ENCODE data around the gene LIPH. TPM values are rescaled to one million over a fixed set of nuclear protein-coding genes. Genes with fewer than 3 reads are reported as not detected.

Gene LIPH
- total and polyA plus RNA-seq, 10 of the 15 experiments (the other 5 are each of a cell fraction or from before 2014, with no cell fraction given) = 2.2 to 11.1 (median 5.4) TPM

GRCh38 chr3:185486394-185486793, 66.0 kb downstream of the LIPH start (continued):
- TF ChIP-seq CEBPZ (IDR thresholded peaks at IDR 0.05; ENCODE audit: low read depth, low read length) (no peak), ASH2L (IDR thresholded peaks at IDR 0.05; ENCODE audit: borderline replicate concordance, low read depth) (no peak), EZH2 (IDR thresholded peaks at IDR 0.05; ENCODE audit: borderline replicate concordance, control insufficient read depth, low read depth, low read length) (no peak), IKZF2 (IDR thresholded peaks at IDR 0.05) (no peak), SMARCA5 (IDR thresholded peaks at IDR 0.05) (no peak), RELA (IDR thresholded peaks at IDR 0.05; ENCODE audit: borderline replicate concordance, partially characterized antibody) (no peak), TCF12 (IDR thresholded peaks at IDR 0.05; ENCODE audit: low read depth, low read length) (no peak), CHD4 (IDR thresholded peaks at IDR 0.05) (no peak)

- ChIA-PET CTCF (no interaction called here), POLR2A (interaction anchor here (0.5 kb wide), 1 partner anchor 89 kb away, joined by 3 read pairs; no protein-coding TSS in a partner anchor), SMC1A (ENCODE audit: uncharacterized antibody, unreplicated experiment) (no interaction called here), RAD21 (ENCODE audit: unreplicated experiment) (no interaction called here)
- in situ Hi-C loops (cut with MboI) = no loop called here
- Histone ChIP-seq H4K20me1 (ENCODE audit: control insufficient read depth, insufficient read depth) (no peaks in the 10 kb centered on the region), H3K27ac (ENCODE audit: control insufficient read depth, insufficient read depth) (no peak overlapping the region), H2AFZ (ENCODE audit: control insufficient read depth, low read depth, low read length) (no peak overlapping the region), H3K9ac (ENCODE audit: control insufficient read depth, insufficient read depth, low read length) (no peak overlapping the region), H3K36me3 (ENCODE audit: control insufficient read depth in 2 of 2, insufficient read depth in 2 of 2, low read length in 1 of 2) (peaks cover 3 to 10% of the 10 kb centered on the region in 2 experiments; a peak in 2 of 4 replicates), H3K9me3 (replicated peaks; ENCODE audit: control insufficient read depth, insufficient read depth, low read length) (peaks cover 3% of the 10 kb centered on the region; the same call in 2 of the 3 replicates), H3K4me3 (no peak overlapping the region), H3K4me1 (ENCODE audit: control insufficient read depth, insufficient read depth, low read length) (no peaks in the 10 kb centered on the region), H3K4me2 (ENCODE audit: control insufficient read depth, insufficient read depth) (no peak overlapping the region), H3K79me2 (ENCODE audit: control insufficient read depth, insufficient read depth, low read length) (no peaks in the 10 kb centered on the region), H3K27me3 (replicated peaks in 1 of 2; ENCODE audit: control insufficient read depth in 2 of 2, insufficient read depth in 2 of 2, low read length in 1 of 2) (no peaks in the 10 kb centered on the region)
- intact Hi-C loops (cut with micrococcal nuclease; ENCODE audit: unreplicated experiment) = no loop called here
- BruUV-seq (replicated peaks) = no TSS peak
- no peak for FAIRE-seq
- no peak for DNase-seq (ENCODE audit: low read depth, low spot score)
- ATAC-seq = no peak
- WGBS (ENCODE audit: insufficient coverage, insufficient replicate concordance, low lambda C conversion rate, missing lambda C conversion rate) = 85% methylated on average over 3 of the region's 3 CpGs
- TF ChIP-seq MXI1 (IDR thresholded peaks at IDR 0.05; ENCODE audit: low read depth, low read length) (no peak), KDM1A (IDR thresholded peaks at IDR 0.05; ENCODE audit: borderline replicate concordance) (no peak), MYB (IDR thresholded peaks at IDR 0.05; ENCODE audit: borderline replicate concordance, low read depth, low read length) (no peak), TCF7 (IDR thresholded peaks at IDR 0.05; ENCODE audit: borderline replicate concordance) (no peak), TARDBP (IDR thresholded peaks at IDR 0.05; ENCODE audit: borderline replicate concordance) (no peak), ZBTB11 (CRISPR knock-in tag; IDR thresholded peaks at IDR 0.05) (no peak), RAD21 (IDR thresholded peaks at IDR 0.05; ENCODE audit: insufficient read depth, low read depth, low read length) (no peak), SUZ12 (IDR thresholded peaks at IDR 0.05; ENCODE audit: unreplicated experiment) (no peak), IKZF1 (conservative IDR thresholded peaks at IDR 0.05) (no peak), HDAC2 (IDR thresholded peaks at IDR 0.05) (no peak), CBX5 (IDR thresholded peaks at IDR 0.05; ENCODE audit: low read depth) (no peak), NFXL1 (IDR thresholded peaks at IDR 0.05; ENCODE audit: borderline replicate concordance) (no peak), POLR2A (IDR thresholded peaks at IDR 0.05; ENCODE audit: low read depth, low read length) (no peak)
Measured at GRCh38 chr3:185484296-185484695, 68.1 kb downstream of the LIPH start.

Data from GM12878 (cell line).